WERI-Rb-1 (cell line): ENCODE data around the gene EML5.

Experiments used
- DNase-seq: peaks from one replicate; pipeline ENCODE4 v3.0.0-alpha.2; 2020
- H3K27ac ChIP-seq: fragments of 250-450 bp; sonication (Bioruptor Pico); 2 replicates; pipeline ENCODE4 v1.5.1; 2020; ENCODE audit warnings: mild to moderate bottlenecking, moderate library complexity
- H3K27me3 ChIP-seq: fragments of 250-450 bp; sonication (Bioruptor Pico); 2 replicates; pipeline ENCODE4 v1.5.1; 2021; ENCODE audit warnings: mild to moderate bottlenecking, low read depth, moderate library complexity; ENCODE audit not compliant: insufficient read depth, severe bottlenecking
- H3K36me3 ChIP-seq: fragments of 250-450 bp; sonication (Bioruptor Pico); 2 replicates; pipeline ENCODE4 v1.5.1; 2020; ENCODE audit warnings: mild to moderate bottlenecking, moderate library complexity
- H3K4me3 ChIP-seq: 2 replicates; pipeline ENCODE4 v1.5.1; 2011; ENCODE audit warnings: low read depth, mild to moderate bottlenecking, control low read depth, low read length
- H3K9me3 ChIP-seq: fragments of 250-450 bp; sonication (Bioruptor Pico); 2 replicates; pipeline ENCODE4 v1.5.1; 2021; ENCODE audit warnings: mild to moderate bottlenecking, moderate library complexity; ENCODE audit not compliant: severe bottlenecking
- TF ChIP-seq, protein P1 (sequence below): IDR thresholded peaks from 2 replicates; pipeline ENCODE4 v1.5.1; 2011; ENCODE audit warnings: low read depth, mild to moderate bottlenecking, control low read depth, inconsistent platforms, low read length

EML5 gene

DNA sequence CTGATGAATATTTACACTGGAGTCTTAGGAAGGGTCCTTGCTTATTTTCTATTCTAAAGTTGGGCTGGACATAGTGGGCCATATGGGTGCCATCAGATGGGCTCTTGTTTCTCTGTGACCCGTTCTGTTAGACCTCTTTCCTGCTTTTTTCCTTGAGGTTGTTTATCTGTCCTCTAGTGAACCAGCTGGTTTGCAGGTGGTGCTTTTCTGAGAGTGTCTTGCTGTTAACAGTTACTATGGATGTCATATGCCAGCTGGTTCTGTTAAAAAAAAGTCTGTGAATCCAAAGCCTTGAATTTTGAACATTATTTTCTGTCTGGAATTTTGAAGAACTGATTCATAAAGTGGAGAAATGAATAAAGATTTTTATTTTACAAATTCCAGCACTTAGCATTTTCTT is 200.7 kb downstream of the EML5 start:
- peaks cover 63% of the 10 kb centered on the region for H3K36me3 ChIP-seq
- TF ChIP-seq, protein P1, sequence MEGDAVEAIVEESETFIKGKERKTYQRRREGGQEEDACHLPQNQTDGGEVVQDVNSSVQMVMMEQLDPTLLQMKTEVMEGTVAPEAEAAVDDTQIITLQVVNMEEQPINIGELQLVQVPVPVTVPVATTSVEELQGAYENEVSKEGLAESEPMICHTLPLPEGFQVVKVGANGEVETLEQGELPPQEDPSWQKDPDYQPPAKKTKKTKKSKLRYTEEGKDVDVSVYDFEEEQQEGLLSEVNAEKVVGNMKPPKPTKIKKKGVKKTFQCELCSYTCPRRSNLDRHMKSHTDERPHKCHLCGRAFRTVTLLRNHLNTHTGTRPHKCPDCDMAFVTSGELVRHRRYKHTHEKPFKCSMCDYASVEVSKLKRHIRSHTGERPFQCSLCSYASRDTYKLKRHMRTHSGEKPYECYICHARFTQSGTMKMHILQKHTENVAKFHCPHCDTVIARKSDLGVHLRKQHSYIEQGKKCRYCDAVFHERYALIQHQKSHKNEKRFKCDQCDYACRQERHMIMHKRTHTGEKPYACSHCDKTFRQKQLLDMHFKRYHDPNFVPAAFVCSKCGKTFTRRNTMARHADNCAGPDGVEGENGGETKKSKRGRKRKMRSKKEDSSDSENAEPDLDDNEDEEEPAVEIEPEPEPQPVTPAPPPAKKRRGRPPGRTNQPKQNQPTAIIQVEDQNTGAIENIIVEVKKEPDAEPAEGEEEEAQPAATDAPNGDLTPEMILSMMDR: no peak

DNA sequence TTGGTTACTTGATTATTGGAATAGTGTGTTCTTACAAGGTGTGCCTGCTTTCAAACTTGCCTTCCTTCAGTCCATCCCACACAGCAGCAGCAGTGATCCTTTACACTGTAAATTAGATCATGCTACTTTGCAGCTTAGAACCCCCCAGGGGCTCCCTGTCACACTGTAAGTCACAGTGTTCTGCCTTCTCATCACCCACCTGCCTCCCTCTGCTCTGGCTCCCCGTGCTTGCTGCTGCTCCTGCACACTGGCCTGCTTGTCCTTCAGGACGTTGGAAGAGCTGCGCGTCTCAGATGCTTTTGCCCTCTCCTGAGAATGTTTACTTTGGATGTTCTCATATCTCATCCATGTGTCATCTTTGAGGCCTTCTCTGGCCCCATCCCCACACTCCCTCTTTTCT is 202.6 kb downstream of the EML5 start:
- peaks cover 69% of the 10 kb centered on the region for H3K36me3 ChIP-seq
- H3K27ac ChIP-seq: no peak overlapping the region
- no peaks in the 10 kb centered on the region for H3K9me3 ChIP-seq
- DNase-seq: no peak
- TF ChIP-seq, protein P1: no peak
- no peaks in the 10 kb centered on the region for H3K27me3 ChIP-seq
- no peak overlapping the region for H3K4me3 ChIP-seq

More for the DNA sequence above, 200.7 kb downstream of the EML5 start:
- Histone ChIP-seq H3K27me3 (no peaks in the 10 kb centered on the region), H3K9me3 (no peaks in the 10 kb centered on the region), H3K4me3 (no peak overlapping the region), H3K27ac (no peak overlapping the region)
- no peak for DNase-seq

DNA sequence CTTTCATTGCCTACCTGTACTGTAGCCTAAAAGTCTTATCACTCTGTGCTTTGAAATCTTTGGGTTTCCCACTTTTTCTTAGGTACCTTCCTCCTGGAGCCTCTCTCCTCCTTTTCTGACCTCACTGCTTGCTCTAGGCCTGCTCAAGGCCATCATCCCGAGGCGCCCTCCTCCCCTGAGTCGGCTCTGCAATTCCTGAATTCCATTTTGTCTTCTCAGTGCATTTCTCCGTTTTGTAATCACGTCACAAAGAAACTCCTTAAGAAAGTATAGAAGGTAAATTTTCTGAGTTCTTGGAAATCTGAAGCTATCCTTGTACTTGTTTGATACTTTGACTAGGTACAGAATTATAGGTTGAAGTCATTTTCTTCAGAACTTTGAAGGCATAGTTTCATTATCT is 204.7 kb downstream of the EML5 start:
- Histone ChIP-seq H3K36me3 (peaks cover 78% of the 10 kb centered on the region), H3K27me3 (no peaks in the 10 kb centered on the region), H3K4me3 (no peak overlapping the region), H3K9me3 (no peaks in the 10 kb centered on the region), H3K27ac (no peak overlapping the region)
- TF ChIP-seq, protein P1: no peak
- DNase-seq: no peak

DNA sequence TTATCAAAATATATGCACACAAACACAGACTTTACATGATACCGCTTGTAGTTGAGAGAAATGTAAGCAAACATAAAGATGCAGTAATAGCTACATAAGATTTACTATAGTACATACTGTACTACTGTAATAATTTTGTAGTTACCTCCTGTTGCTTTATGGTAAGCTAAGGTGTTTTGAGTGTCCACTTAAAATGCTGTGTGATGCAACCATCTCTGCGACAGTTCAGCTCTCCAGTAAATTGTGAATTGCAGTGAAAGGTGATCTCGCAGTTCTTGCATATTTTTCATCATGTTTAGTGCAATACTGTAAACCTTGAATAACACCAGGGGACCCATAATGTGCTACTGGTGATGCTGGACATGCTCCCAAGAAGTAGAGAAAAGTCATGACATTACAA is 208.3 kb downstream of the EML5 start:
- Histone ChIP-seq H3K36me3 (peaks cover 84% of the 10 kb centered on the region), H3K27ac (no peak overlapping the region), H3K9me3 (no peaks in the 10 kb centered on the region), H3K4me3 (no peak overlapping the region), H3K27me3 (no peaks in the 10 kb centered on the region)
- DNase-seq: no peak
- TF ChIP-seq, protein P1: no peak

DNA sequence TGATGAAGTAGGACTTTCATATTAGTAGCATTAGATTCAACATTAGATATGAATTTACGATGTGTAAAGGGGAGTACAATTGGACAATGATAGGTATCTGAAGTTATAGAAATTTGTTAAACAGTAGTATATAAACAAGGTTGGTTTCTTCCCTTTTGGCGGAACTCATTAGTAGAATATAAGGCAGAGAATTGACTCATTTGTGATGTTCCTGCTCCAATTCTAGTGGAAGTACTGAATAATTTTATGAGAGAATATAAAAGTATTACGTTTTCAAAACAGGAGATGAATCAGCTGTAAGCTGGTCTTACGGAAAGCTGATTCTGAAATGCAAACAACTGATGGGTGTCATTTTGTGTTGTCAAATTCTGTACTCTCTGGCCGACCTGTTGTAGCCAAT is 216.5 kb downstream of the EML5 start:
- Histone ChIP-seq H3K4me3 (no peak overlapping the region), H3K27ac (no peak overlapping the region), H3K27me3 (no peaks in the 10 kb centered on the region), H3K36me3 (peaks cover 100% of the 10 kb centered on the region), H3K9me3 (no peaks in the 10 kb centered on the region)
- DNase-seq: no peak
- TF ChIP-seq, protein P1: no peak

DNA sequence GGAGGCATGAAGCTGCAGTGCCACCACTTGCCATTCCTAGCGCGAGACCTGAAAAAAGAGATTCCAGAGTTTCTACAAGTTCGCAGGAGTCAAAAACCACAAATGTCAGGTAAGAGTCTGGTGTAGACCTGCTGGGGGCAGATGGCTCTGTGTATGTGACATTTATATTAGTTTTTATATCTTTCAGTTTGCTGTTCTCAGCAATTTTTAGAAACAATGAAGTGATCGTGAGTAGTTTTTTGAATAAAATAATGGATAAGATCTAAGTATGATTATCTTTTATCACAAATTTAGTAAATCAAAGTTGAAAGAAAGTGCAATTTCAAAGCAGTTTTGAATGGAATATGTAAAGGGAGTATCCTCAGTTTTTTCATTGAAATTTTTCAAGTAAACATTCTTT is 220.6 kb downstream of the EML5 start:
- DNase-seq: no peak
- Histone ChIP-seq H3K27ac (no peak overlapping the region), H3K4me3 (no peak overlapping the region), H3K9me3 (no peaks in the 10 kb centered on the region), H3K36me3 (peaks cover 98% of the 10 kb centered on the region), H3K27me3 (no peaks in the 10 kb centered on the region)
- TF ChIP-seq, protein P1: no peak
